ENCODE measurements around the gene IL2RA. TPM values are rescaled to one million over a fixed set of nuclear protein-coding genes. Genes with fewer than 3 reads are reported as not detected.

IL2RA gene
- total and polyA plus RNA-seq, 10 of the 15 experiments (the other 5 are each of a cell fraction or from before 2014, with no cell fraction given) = 2.2 to 6.0 (median 4.9) TPM

GRCh38 chr10:6058682-6059475, 3.3 kb downstream of the IL2RA start (continued):
- TF ChIP-seq, protein P1, sequence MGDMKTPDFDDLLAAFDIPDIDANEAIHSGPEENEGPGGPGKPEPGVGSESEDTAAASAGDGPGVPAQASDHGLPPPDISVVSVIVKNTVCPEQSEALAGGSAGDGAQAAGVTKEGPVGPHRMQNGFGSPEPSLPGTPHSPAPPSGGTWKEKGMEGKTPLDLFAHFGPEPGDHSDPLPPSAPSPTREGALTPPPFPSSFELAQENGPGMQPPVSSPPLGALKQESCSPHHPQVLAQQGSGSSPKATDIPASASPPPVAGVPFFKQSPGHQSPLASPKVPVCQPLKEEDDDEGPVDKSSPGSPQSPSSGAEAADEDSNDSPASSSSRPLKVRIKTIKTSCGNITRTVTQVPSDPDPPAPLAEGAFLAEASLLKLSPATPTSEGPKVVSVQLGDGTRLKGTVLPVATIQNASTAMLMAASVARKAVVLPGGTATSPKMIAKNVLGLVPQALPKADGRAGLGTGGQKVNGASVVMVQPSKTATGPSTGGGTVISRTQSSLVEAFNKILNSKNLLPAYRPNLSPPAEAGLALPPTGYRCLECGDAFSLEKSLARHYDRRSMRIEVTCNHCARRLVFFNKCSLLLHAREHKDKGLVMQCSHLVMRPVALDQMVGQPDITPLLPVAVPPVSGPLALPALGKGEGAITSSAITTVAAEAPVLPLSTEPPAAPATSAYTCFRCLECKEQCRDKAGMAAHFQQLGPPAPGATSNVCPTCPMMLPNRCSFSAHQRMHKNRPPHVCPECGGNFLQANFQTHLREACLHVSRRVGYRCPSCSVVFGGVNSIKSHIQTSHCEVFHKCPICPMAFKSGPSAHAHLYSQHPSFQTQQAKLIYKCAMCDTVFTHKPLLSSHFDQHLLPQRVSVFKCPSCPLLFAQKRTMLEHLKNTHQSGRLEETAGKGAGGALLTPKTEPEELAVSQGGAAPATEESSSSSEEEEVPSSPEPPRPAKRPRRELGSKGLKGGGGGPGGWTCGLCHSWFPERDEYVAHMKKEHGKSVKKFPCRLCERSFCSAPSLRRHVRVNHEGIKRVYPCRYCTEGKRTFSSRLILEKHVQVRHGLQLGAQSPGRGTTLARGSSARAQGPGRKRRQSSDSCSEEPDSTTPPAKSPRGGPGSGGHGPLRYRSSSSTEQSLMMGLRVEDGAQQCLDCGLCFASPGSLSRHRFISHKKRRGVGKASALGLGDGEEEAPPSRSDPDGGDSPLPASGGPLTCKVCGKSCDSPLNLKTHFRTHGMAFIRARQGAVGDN (IDR thresholded peaks at IDR 0.05) = no peak
- 0 out of 2 replicates have a peak, but pooled peaks have one; percentile 12 for TF ChIP-seq TCF12 (IDR thresholded peaks at IDR 0.05; ENCODE audit: low read depth, low read length)
- TF ChIP-seq CEBPB (IDR thresholded peaks at IDR 0.05; ENCODE audit: borderline replicate concordance in 1 of 2, low read depth in 2 of 2, low read length in 2 of 2) = peak in 1 of 2 experiments; percentile 82; a peak in 1 of 4 replicates
- peak; percentile 12; the same call in 1 of the 3 replicates for TF ChIP-seq POU2F2 (IDR thresholded peaks at IDR 0.05; ENCODE audit: borderline replicate concordance, low read depth, low read length)
- peak in 1 of 2 experiments; percentile 85; a peak in 2 of 4 replicates for TF ChIP-seq ETV6 (conservative IDR thresholded peaks at IDR 0.05 in 1 of 2, IDR thresholded peaks at IDR 0.05 in 1 of 2; ENCODE audit: borderline replicate concordance in 1 of 2, low read depth in 1 of 2)
- peak; percentile 92 for TF ChIP-seq IKZF1 (conservative IDR thresholded peaks at IDR 0.05)
- peak; percentile 72; the same call in 1 of the 2 replicates for TF ChIP-seq PML (IDR thresholded peaks at IDR 0.05; ENCODE audit: low read length)
- peak; percentile 90; the same call in 1 of the 2 replicates for TF ChIP-seq CBFB (IDR thresholded peaks at IDR 0.05; ENCODE audit: low read depth)
- no peak for TF ChIP-seq RELA (IDR thresholded peaks at IDR 0.05; ENCODE audit: borderline replicate concordance, partially characterized antibody)
- TF ChIP-seq, protein P2, sequence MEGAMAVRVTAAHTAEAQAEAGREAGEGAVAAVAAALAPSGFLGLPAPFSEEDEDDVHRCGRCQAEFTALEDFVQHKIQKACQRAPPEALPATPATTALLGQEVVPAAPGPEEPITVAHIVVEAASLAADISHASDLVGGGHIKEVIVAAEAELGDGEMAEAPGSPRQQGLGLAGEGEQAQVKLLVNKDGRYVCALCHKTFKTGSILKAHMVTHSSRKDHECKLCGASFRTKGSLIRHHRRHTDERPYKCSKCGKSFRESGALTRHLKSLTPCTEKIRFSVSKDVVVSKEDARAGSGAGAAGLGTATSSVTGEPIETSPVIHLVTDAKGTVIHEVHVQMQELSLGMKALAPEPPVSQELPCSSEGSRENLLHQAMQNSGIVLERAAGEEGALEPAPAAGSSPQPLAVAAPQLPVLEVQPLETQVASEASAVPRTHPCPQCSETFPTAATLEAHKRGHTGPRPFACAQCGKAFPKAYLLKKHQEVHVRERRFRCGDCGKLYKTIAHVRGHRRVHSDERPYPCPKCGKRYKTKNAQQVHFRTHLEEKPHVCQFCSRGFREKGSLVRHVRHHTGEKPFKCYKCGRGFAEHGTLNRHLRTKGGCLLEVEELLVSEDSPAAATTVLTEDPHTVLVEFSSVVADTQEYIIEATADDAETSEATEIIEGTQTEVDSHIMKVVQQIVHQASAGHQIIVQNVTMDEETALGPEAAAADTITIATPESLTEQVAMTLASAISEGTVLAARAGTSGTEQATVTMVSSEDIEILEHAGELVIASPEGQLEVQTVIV (IDR thresholded peaks at IDR 0.05; ENCODE audit: borderline replicate concordance, partially characterized antibody) = no peak
- 0 out of 2 replicates have a peak, but pooled peaks have one; percentile 3 for TF ChIP-seq NR2C1 (IDR thresholded peaks at IDR 0.05)
- TF ChIP-seq, protein P3, sequence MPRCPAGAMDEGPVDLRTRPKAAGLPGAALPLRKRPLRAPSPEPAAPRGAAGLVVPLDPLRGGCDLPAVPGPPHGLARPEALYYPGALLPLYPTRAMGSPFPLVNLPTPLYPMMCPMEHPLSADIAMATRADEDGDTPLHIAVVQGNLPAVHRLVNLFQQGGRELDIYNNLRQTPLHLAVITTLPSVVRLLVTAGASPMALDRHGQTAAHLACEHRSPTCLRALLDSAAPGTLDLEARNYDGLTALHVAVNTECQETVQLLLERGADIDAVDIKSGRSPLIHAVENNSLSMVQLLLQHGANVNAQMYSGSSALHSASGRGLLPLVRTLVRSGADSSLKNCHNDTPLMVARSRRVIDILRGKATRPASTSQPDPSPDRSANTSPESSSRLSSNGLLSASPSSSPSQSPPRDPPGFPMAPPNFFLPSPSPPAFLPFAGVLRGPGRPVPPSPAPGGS (IDR thresholded peaks at IDR 0.05; ENCODE audit: borderline replicate concordance, insufficient read depth, low read depth, low read length, poor library complexity, severe bottlenecking) = peak; percentile 89
- TF ChIP-seq NR2F1 (conservative IDR thresholded peaks at IDR 0.05) = peak; percentile 43; the same call in 1 of the 2 replicates
- TF ChIP-seq, protein P4, sequence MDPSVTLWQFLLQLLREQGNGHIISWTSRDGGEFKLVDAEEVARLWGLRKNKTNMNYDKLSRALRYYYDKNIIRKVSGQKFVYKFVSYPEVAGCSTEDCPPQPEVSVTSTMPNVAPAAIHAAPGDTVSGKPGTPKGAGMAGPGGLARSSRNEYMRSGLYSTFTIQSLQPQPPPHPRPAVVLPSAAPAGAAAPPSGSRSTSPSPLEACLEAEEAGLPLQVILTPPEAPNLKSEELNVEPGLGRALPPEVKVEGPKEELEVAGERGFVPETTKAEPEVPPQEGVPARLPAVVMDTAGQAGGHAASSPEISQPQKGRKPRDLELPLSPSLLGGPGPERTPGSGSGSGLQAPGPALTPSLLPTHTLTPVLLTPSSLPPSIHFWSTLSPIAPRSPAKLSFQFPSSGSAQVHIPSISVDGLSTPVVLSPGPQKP (IDR thresholded peaks at IDR 0.05; ENCODE audit: low read depth, low read length) = no peak
- TF ChIP-seq POLR2AphosphoS2 (IDR thresholded peaks at IDR 0.05; ENCODE audit: low read depth, low read length) = no peak
- peak; percentile 92 for TF ChIP-seq ATF2 (IDR thresholded peaks at IDR 0.05; ENCODE audit: low read length)
- peak; percentile 21 for TF ChIP-seq MEF2B (IDR thresholded peaks at IDR 0.05; ENCODE audit: partially characterized antibody, poor library complexity, severe bottlenecking)
